ENCODE data around the gene NEMP1. TPM values are rescaled to one million over a fixed set of nuclear protein-coding genes. Genes with fewer than 3 reads are reported as not detected.

Gene NEMP1
- total RNA-seq, 6 experiments from 2014 or later = 13.0 to 22.1 (median 20.7) TPM

- H3K27ac Mint-ChIP-seq = no peak overlapping the region
Measured at GRCh38 chr12:57031789-57032188, 46.8 kb downstream of the NEMP1 start.

GRCh38 chr12:57031138-57031725 is 47.4 kb downstream of the NEMP1 start:
- no peak for TF ChIP-seq CTCF (IDR thresholded peaks at IDR 0.05)
- H3K27ac Mint-ChIP-seq = no peak overlapping the region
- H3K4me1 Mint-ChIP-seq (ENCODE audit: low read depth) = no peaks in the 10 kb centered on the region
- H3K36me3 Mint-ChIP-seq (ENCODE audit: low read depth) = no peaks in the 10 kb centered on the region
- DNase-seq = no peak
- peaks cover 64% of the 10 kb centered on the region for H3K27me3 Mint-ChIP-seq (ENCODE audit: insufficient read depth)
- H3K9me3 Mint-ChIP-seq = no peaks in the 10 kb centered on the region
- no peak overlapping the region for H3K4me3 Mint-ChIP-seq

More at GRCh38 chr12:57031789-57032188, 46.8 kb downstream of the NEMP1 start:
- H3K36me3 Mint-ChIP-seq (ENCODE audit: low read depth) = no peaks in the 10 kb centered on the region
- no peak for TF ChIP-seq CTCF (IDR thresholded peaks at IDR 0.05)
- H3K9me3 Mint-ChIP-seq = no peaks in the 10 kb centered on the region
- no peak overlapping the region for H3K4me3 Mint-ChIP-seq
- H3K27me3 Mint-ChIP-seq (ENCODE audit: insufficient read depth) = peaks cover 60% of the 10 kb centered on the region
- no peaks in the 10 kb centered on the region for H3K4me1 Mint-ChIP-seq (ENCODE audit: low read depth)
- DNase-seq = no peak

- no peak for TF ChIP-seq CTCF (IDR thresholded peaks at IDR 0.05)
- no peaks in the 10 kb centered on the region for H3K4me1 Mint-ChIP-seq (ENCODE audit: low read depth)
- no peaks in the 10 kb centered on the region for H3K9me3 Mint-ChIP-seq
- DNase-seq = no peak
- peaks cover 62% of the 10 kb centered on the region for H3K27me3 Mint-ChIP-seq (ENCODE audit: insufficient read depth)
- H3K27ac Mint-ChIP-seq = no peak overlapping the region
- H3K36me3 Mint-ChIP-seq (ENCODE audit: low read depth) = no peaks in the 10 kb centered on the region
- no peak overlapping the region for H3K4me3 Mint-ChIP-seq
Measured at GRCh38 chr12:57029457-57029856, 49.1 kb downstream of the NEMP1 start.

- H3K36me3 Mint-ChIP-seq (ENCODE audit: low read depth) = no peaks in the 10 kb centered on the region
Measured at GRCh38 chr12:57027805-57028153, 50.8 kb downstream of the NEMP1 start.

GRCh38 chr12:57027011-57027804 is 51.4 kb downstream of the NEMP1 start:
- H3K4me1 Mint-ChIP-seq (ENCODE audit: low read depth) = peaks cover 6% of the 10 kb centered on the region
- no peaks in the 10 kb centered on the region for H3K9me3 Mint-ChIP-seq
- TF ChIP-seq CTCF (IDR thresholded peaks at IDR 0.05) = no peak
- H3K27ac Mint-ChIP-seq = no peak overlapping the region
- H3K27me3 Mint-ChIP-seq (ENCODE audit: insufficient read depth) = peaks cover 59% of the 10 kb centered on the region
- H3K36me3 Mint-ChIP-seq (ENCODE audit: low read depth) = no peaks in the 10 kb centered on the region
- no peak for DNase-seq
- no peak overlapping the region for H3K4me3 Mint-ChIP-seq

More at GRCh38 chr12:57027805-57028153, 50.8 kb downstream of the NEMP1 start:
- peaks cover 60% of the 10 kb centered on the region for H3K27me3 Mint-ChIP-seq (ENCODE audit: insufficient read depth)
- H3K9me3 Mint-ChIP-seq = no peaks in the 10 kb centered on the region
- DNase-seq = no peak
- no peak overlapping the region for H3K4me3 Mint-ChIP-seq
- no peak for TF ChIP-seq CTCF (IDR thresholded peaks at IDR 0.05)
- H3K4me1 Mint-ChIP-seq (ENCODE audit: low read depth) = peaks cover 6% of the 10 kb centered on the region
- no peak overlapping the region for H3K27ac Mint-ChIP-seq

Measured in HFFc6 (cell line).